Small intestine (tissue), 7 donors: ENCODE data around the gene ADIPOR2. TPM values are rescaled to one million over a fixed set of nuclear protein-coding genes. Genes with fewer than 3 reads are reported as not detected.
A peak's percentile ranks its signal among the peaks of the same experiment; 100 is the strongest.

Source experiments
- DNase-seq, 2 donors: peaks; one replicate each; pipeline versions ENCODE4 v3.0.0 to v3.0.0-alpha.2; 2013
- FAIRE-seq: peaks from 2 replicates; lab custom pipeline; 2012; peaks lifted over from hg19 to GRCh38; lab: Jason Lieb, UNC
- H3K27ac ChIP-seq, 3 donors: one replicate each; pipeline ENCODE4 v1.5.1; 2013; ENCODE audit warnings: low read length in 2 of 3, mild to moderate bottlenecking in 2 of 3, control low read depth in 1 of 3, inconsistent platforms in 1 of 3, low read depth in 1 of 3, moderate library complexity in 1 of 3
- H3K27me3 ChIP-seq, 3 donors: one replicate each; pipeline ENCODE4 v1.6.1; 2013; ENCODE audit warnings: low read length in 3 of 3, inconsistent platforms in 1 of 3; ENCODE audit not compliant: control insufficient read depth in 3 of 3, insufficient read depth in 3 of 3
- H3K36me3 ChIP-seq, 3 donors: one replicate each; pipeline ENCODE4 v1.6.1; 2013; ENCODE audit warnings: low read length in 3 of 3, inconsistent platforms in 1 of 3, low read depth in 1 of 3, mild to moderate bottlenecking in 1 of 3, moderate library complexity in 1 of 3; ENCODE audit not compliant: control insufficient read depth in 3 of 3, insufficient read depth in 2 of 3
- H3K4me1 ChIP-seq, 3 donors: one replicate each; pipeline ENCODE4 v1.6.1; 2013; ENCODE audit warnings: low read length in 2 of 3, inconsistent platforms in 1 of 3, low read depth in 1 of 3, mild to moderate bottlenecking in 1 of 3, moderate library complexity in 1 of 3; ENCODE audit not compliant: control insufficient read depth in 3 of 3, insufficient read depth in 2 of 3
- H3K4me3 ChIP-seq, 3 donors: one replicate each; pipeline ENCODE4 v1.5.1; 2013; ENCODE audit warnings: low read length in 3 of 3, control low read depth in 1 of 3, inconsistent platforms in 1 of 3, low read depth in 1 of 3, mild to moderate bottlenecking in 1 of 3, moderate library complexity in 1 of 3
- H3K9me3 ChIP-seq, 2 donors: one replicate each; pipeline ENCODE4 v1.6.1; 2013; ENCODE audit warnings: low read depth in 1 of 2, low read length in 1 of 2; ENCODE audit not compliant: control insufficient read depth in 2 of 2, insufficient read depth in 1 of 2
- WGBS, 3 donors: extraction: QIAGEN DNeasy Blood & Tissue Kit; methylation state at CpG; one replicate each; pipeline ENCODE4 v1.1.7; 2013; 5-methylcytosine and 5-hydroxymethylcytosine counted together
- polyA plus RNA-seq, 4 donors: library from polyadenylated mRNA; stranded (reverse) in 3 of 4; unstranded in 1 of 4; fragments of 200-250 nt in 3 of 4; fragments of 120-200 nt in 1 of 4; gene quantifications; one replicate each; pipeline versions ENCODE4 v1.2.1 to v1.2.3, GENCODE V29; 2013
- donor health status: healthy with polysubstance abuse.
- donor health status: control.
- donor health status: control.
- donor health status: Bipolar disorder and iron deficiency.
- donor health status: healthy.

The ADIPOR2 gene
- polyA plus RNA-seq, 4 donors = 35.6 to 57.3 (median 48.9) TPM

DNA sequence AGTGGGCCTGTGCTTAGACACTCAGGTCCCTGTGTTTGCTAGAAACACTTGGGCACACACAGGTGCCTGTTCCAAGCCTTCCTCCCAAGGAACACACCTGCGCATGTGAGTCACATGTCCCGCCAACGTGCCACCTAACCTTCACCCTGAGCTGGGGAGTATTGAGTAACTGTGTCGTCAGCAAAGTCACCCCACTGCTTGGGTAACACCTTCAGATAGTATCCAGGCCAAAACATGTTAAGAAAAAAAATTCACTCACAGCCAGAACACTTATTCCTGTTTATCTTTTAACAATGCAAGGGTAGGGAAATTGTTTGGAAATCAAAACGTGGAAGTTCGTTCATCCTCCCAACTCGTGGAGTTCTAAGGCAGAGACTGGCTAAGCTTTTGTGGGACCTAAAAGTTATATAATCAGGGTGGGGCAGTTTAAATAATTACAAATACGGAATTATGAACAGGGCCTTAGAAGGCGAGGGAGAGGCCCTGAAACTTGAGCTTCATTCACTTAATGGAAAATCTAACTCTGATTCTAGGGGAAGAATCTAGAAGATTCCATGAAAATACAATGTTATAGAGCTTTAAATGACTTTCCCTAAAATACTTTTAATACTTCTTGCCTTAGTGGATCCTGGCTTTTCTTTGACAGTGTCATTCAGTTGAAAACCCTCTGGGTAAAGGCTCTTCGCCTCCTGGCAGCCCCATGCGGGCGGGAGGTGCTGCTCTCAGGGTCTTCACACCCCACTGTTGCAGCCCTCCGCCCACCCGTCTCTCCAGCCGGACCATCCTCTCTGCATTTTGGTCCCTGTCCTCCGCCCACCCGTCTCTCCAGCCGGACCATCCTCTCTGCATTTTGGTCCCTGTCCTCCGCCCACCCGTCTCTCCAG, 30.3 kb upstream of the ADIPOR2 start:
- peak overlapping the region in 1 of 3 donors; percentile 16 for H3K4me3 ChIP-seq
- H3K9me3 ChIP-seq = no peaks in the 10 kb centered on the region
- H3K36me3 ChIP-seq = no peaks in the 10 kb centered on the region
- FAIRE-seq (no peak), DNase-seq (peak; percentile 97 to 99)
- peaks cover 0 to 25% (median 2%) of the 10 kb centered on the region in 3 donors for H3K4me1 ChIP-seq
- 14 to 39% (median 32%) methylated on average over 17 to 18 of the region's 20 CpGs for WGBS, 3 donors
- H3K27me3 ChIP-seq = no peaks in the 10 kb centered on the region
- peak overlapping the region; percentile 93 to 98 (median 97) for H3K27ac ChIP-seq

GRCh38 chr12:1661553-1662335, 29.1 kb upstream of the ADIPOR2 start:
- 1 to 6% (median 1%) methylated on average over 33 to 69 of the region's 69 CpGs for WGBS, 3 donors
- peak overlapping the region; percentile 25 to 54 (median 44) for H3K4me3 ChIP-seq
- FAIRE-seq (no peak), DNase-seq (peak; percentile 97)
- H3K27ac ChIP-seq = peak overlapping the region; percentile 96 to 99 (median 98)
- peaks cover 0 to 30% (median 2%) of the 10 kb centered on the region in 3 donors for H3K4me1 ChIP-seq
- no peaks in the 10 kb centered on the region for H3K9me3 ChIP-seq
- H3K27me3 ChIP-seq = no peaks in the 10 kb centered on the region
- H3K36me3 ChIP-seq = no peaks in the 10 kb centered on the region

DNA sequence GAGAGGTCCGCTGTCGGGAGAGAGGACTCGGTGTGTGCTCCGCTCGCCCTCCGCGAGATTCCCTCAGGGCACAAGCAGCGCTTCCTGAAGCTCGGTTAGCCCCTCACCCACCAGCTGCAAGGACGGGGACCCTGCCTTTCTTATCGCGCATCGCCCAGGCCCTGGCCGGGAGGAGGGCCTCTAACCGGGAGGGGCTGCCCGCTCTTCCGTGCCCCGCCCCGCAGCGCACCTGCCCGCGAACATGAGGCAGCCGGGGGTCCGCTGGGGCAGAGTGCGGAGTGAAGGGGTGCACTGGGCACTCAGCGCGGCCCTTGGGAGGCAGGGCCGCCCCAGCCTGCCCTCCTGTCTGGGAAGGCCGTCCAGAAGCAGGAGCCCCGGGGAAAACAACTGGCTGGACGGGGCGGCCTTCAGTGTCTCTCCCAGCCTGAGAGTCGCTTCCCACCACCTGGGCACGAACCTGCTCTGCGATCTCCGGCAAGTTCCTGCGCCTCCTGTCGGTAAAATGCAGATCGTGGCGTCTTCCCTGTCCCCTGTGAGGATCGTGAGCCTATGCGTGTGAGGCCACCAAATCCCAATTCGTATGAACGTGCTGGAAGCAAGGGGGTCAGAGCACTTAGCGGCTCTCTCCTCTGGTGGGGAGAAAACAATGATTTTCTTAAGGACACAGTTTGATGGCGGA, 28.0 kb upstream of the ADIPOR2 start:
- Histone ChIP-seq H3K4me3 (peak overlapping the region in 2 of 3 donors; percentile 33 to 48), H3K9me3 (no peaks in the 10 kb centered on the region)
- no peak for FAIRE-seq

DNA sequence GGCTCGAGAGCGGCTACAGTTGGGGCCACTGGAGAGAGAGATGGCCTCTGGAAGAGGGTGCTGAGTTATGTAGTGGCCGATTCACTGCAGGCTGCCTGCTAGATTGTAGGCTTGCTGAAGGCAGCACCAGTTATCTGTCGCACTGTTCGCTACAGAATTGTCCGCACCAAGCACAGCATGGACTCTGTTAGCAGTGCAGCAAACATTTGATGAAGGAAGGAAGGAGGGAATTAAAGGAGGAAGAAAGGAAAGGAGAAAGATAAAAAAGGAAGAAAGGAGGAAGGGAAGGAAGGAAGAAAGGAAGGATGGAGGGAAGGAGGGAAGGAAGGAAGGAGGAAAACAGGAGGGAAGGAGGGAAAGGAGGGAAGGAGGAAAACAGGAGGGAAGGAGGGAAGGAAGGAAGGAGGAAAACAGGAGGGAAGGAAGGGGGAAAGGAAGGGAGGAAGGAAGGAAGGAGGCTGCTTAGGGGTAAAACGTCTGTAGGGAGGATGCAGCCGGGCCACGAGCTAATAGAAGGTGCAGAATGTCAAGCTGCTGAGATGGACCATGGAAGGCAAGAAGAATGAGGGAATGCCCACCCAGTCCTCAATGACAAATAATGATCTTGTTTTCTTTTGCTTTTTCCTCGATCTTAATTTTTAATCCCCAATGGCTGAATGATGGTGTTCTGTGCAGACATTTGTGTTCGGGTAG, 27.3 kb upstream of the ADIPOR2 start:
- H3K4me3 ChIP-seq = peak overlapping the region in 1 of 3 donors; percentile 48
- DNase-seq = no peak
- H3K4me1 ChIP-seq = peaks cover 0 to 47% (median 3%) of the 10 kb centered on the region in 3 donors
- no peaks in the 10 kb centered on the region for H3K27me3 ChIP-seq
- peak overlapping the region; percentile 87 to 93 (median 89) for H3K27ac ChIP-seq
- H3K9me3 ChIP-seq = no peaks in the 10 kb centered on the region
- WGBS, 3 donors = 87 to 93% (median 88%) methylated on average over 11 of the region's 11 CpGs
- H3K36me3 ChIP-seq = no peaks in the 10 kb centered on the region
- no peak for FAIRE-seq

More for the DNA sequence above, 28.0 kb upstream of the ADIPOR2 start:
- peak; percentile 90 to 93 for DNase-seq
- H3K27me3 ChIP-seq = no peaks in the 10 kb centered on the region
- 12 to 29% (median 26%) methylated on average over 36 to 46 of the region's 46 CpGs for WGBS, 3 donors
- peak overlapping the region; percentile 87 to 93 (median 89) for H3K27ac ChIP-seq
- H3K36me3 ChIP-seq = no peaks in the 10 kb centered on the region
- H3K4me1 ChIP-seq = peaks cover 0 to 40% (median 3%) of the 10 kb centered on the region in 3 donors

DNA sequence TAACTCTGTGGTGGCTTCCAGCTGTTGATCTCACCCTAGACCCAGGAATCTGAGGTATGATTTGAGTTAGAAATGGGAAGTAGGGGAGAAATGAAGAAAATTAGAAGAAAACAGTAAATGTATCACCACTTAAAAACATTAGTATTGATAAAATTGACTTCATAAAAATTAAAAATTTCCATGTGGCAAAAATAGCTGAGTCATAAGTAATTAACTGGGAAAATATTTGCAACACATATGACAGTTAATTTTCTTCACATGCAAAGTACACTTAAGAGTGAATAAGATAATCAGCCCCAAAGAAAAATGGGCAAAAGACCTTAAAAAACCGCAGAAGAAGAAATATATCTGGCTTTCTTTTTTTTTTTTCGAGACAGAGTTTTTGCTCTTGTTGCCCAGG, 25.5 kb upstream of the ADIPOR2 start:
- H3K27ac ChIP-seq = peak overlapping the region; percentile 2 to 52 (median 43)
- H3K27me3 ChIP-seq = no peaks in the 10 kb centered on the region
- DNase-seq (no peak), FAIRE-seq (no peak)
- no peaks in the 10 kb centered on the region for H3K36me3 ChIP-seq
- no peaks in the 10 kb centered on the region for H3K9me3 ChIP-seq
- 70 to 86% (median 76%) methylated on average over 2 of the region's 2 CpGs for WGBS, 3 donors
- H3K4me3 ChIP-seq = no peak overlapping the region
- peaks cover 3 to 54% (median 7%) of the 10 kb centered on the region in 3 donors for H3K4me1 ChIP-seq

- H3K4me1 ChIP-seq = peaks cover 3 to 54% (median 7%) of the 10 kb centered on the region in 3 donors
- no peak overlapping the region for H3K4me3 ChIP-seq
Observed at GRCh38 chr12:1666215-1666614, 24.7 kb upstream of the ADIPOR2 start.

DNA sequence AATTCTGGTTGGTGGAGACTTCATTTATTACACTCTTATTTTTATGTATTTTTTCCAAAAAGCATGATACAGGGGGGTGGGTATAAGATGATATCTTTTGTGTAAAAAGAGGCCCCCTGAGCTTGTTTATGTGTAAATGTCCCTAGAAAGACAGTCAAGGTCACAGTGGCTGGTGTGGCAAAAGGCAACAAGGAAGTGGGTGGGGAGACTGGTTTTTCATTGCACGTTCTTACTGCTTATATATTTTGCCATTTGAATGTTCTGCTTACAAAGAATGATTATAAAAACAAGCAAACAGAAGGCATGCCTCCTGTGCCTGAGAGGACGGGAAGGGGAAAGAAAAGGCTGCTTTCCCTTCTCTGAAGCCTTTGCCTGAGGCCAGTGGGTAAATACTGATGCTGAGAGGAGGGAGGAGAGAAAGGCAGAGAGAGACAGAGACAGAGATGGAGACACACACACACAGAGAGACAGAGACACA, 24.1 kb upstream of the ADIPOR2 start:
- peaks cover 3 to 56% (median 7%) of the 10 kb centered on the region in 3 donors for H3K4me1 ChIP-seq
- H3K27ac ChIP-seq = peak overlapping the region; percentile 31 to 95 (median 67)

More at GRCh38 chr12:1666215-1666614, 24.7 kb upstream of the ADIPOR2 start:
- 19 to 41% (median 23%) methylated on average over 5 of the region's 5 CpGs for WGBS, 3 donors
- H3K27me3 ChIP-seq = no peaks in the 10 kb centered on the region
- FAIRE-seq = no peak
- no peaks in the 10 kb centered on the region for H3K36me3 ChIP-seq
- H3K9me3 ChIP-seq = no peaks in the 10 kb centered on the region
- peak overlapping the region in 1 of 3 donors; percentile 67 for H3K27ac ChIP-seq
- DNase-seq = peak; percentile 67 to 84

More for the DNA sequence above, 24.1 kb upstream of the ADIPOR2 start:
- WGBS, 3 donors = 0 to 12% (median 5%) methylated on average over 2 of the region's 2 CpGs
- Histone ChIP-seq H3K36me3 (no peaks in the 10 kb centered on the region), H3K4me3 (no peak overlapping the region), H3K9me3 (no peaks in the 10 kb centered on the region), H3K27me3 (no peaks in the 10 kb centered on the region)
- no peak for FAIRE-seq
- peak; percentile 53 to 57 for DNase-seq
